Natural killer cell (primary cell): ENCODE measurements around the gene IL1R2. TPM values are rescaled to one million over a fixed set of nuclear protein-coding genes. Genes with fewer than 3 reads are reported as not detected.

Experiments
- ATAC-seq, 3 donors: fragments of 150-1000 bp in 2 of 3; fragments of 200-7000 bp in 1 of 3; cut with Tn5 transposase; 1 replicate in 1 of 3; 2 replicates in 2 of 3; pipeline ENCODE4 v1.10.0; 2021; ENCODE audit warnings: mild to moderate bottlenecking in 2 of 3, moderate library complexity in 2 of 3
- DNase-seq, 2 donors: peaks; one replicate each; pipeline versions ENCODE4 v3.0.0 to v3.0.0-alpha.2; 2013 to 2021; ENCODE audit warnings: mixed read lengths in 1 of 2
- H3K27ac ChIP-seq: one replicate; pipeline ENCODE4 v1.5.1; 2013; ENCODE audit warnings: mild to moderate bottlenecking, low read length
- H3K27me3 ChIP-seq: one replicate; pipeline ENCODE4 v1.6.1; 2013; ENCODE audit warnings: low read length; ENCODE audit not compliant: control insufficient read depth, insufficient read depth
- H3K36me3 ChIP-seq: one replicate; pipeline ENCODE4 v1.6.1; 2013; ENCODE audit warnings: low read length; ENCODE audit not compliant: control insufficient read depth, insufficient read depth
- H3K4me1 ChIP-seq: one replicate; pipeline ENCODE4 v1.6.1; 2013; ENCODE audit warnings: low read length; ENCODE audit not compliant: control insufficient read depth, insufficient read depth
- H3K4me3 ChIP-seq: one replicate; pipeline ENCODE4 v1.5.1; 2013; ENCODE audit warnings: low read length
- H3K9me3 ChIP-seq: one replicate; pipeline ENCODE4 v1.6.1; 2013; ENCODE audit warnings: low read length; ENCODE audit not compliant: control insufficient read depth, insufficient read depth
- H3K27ac Mint-ChIP-seq, 2 donors: one replicate each; pipeline ENCODE4 v1.8.0; 2022; ENCODE audit warnings: mild to moderate bottlenecking in 2 of 2, mixed read lengths in 2 of 2, moderate library complexity in 1 of 2
- H3K27me3 Mint-ChIP-seq, 2 donors: one replicate each; pipeline ENCODE4 v1.8.0; 2022; ENCODE audit warnings: low read depth in 2 of 2, mixed read lengths in 2 of 2
- H3K36me3 Mint-ChIP-seq: one replicate; pipeline ENCODE4 v1.8.0; 2022; ENCODE audit warnings: mixed read lengths
- H3K4me1 Mint-ChIP-seq, 2 donors: one replicate each; pipeline ENCODE4 v1.8.0; 2022; ENCODE audit warnings: mixed read lengths in 2 of 2
- H3K4me3 Mint-ChIP-seq: one replicate; pipeline ENCODE4 v1.8.0; 2022; ENCODE audit warnings: mild to moderate bottlenecking, moderate library complexity, mixed read lengths
- H3K9me3 Mint-ChIP-seq, 2 donors: one replicate each; pipeline ENCODE4 v1.8.0; 2022; ENCODE audit warnings: mixed read lengths in 2 of 2
- CTCF ChIP-seq: fragments of 200-600 bp; IDR thresholded peaks from one replicate; pipeline ENCODE4 v1.8.0; 2022; ENCODE audit warnings: antibody characterized with exemption
- WGBS: methylation state at CpG from one replicate; pipeline ENCODE4 v1.1.7; 2013; ENCODE audit warnings: missing lambda C conversion rate; ENCODE audit not compliant: insufficient coverage; 5-methylcytosine and 5-hydroxymethylcytosine counted together
- intact Hi-C: fragments of 100-400 bp; cut with micrococcal nuclease; formaldehyde crosslinking; loops from one replicate; pipeline ENCODE4 v1.14.2; 2022
- total RNA-seq, 4 donors: library from RNA; stranded (reverse); fragments of 120-200 nt in 1 of 4; gene quantifications; one replicate each; pipeline versions ENCODE4 v1.2.3 to v1.2.4, GENCODE V29; 2013 to 2022

The IL1R2 gene
- total RNA-seq, 3 donors from 2014 or later (not counting 1 experiment from before 2014, with no cell fraction given), result 0.66 to 5.7 TPM; not detected in 1

GRCh38 chr2:102005989-102006885, 14.5 kb downstream of the IL1R2 start:
- no peaks in the 10 kb centered on the region for H3K9me3 Mint-ChIP-seq
- 70% methylated on average over 15 of the region's 15 CpGs for WGBS
- H3K27me3 ChIP-seq, result peaks cover 16% of the 10 kb centered on the region
- H3K36me3 ChIP-seq, result no peaks in the 10 kb centered on the region
- H3K9me3 ChIP-seq, result no peaks in the 10 kb centered on the region
- peak in 2 of 3 donors; percentile 55 to 58 for ATAC-seq
- H3K36me3 Mint-ChIP-seq, result no peaks in the 10 kb centered on the region
- DNase-seq, result peak in 1 of 2 donors; percentile 68
- intact Hi-C loops, result loop anchor here (2.0 to 10.0 kb wide), 4 partner anchors 19 to 599 kb away; partner anchors contain the start of gene IL18R1
- no peak overlapping the region for H3K27ac ChIP-seq
- H3K4me1 Mint-ChIP-seq, result peaks cover 2 to 18% of the 10 kb centered on the region in 2 donors
- H3K27me3 Mint-ChIP-seq, result peaks cover 42 to 50% of the 10 kb centered on the region in 2 donors
- TF ChIP-seq CTCF, result peak; percentile 69
- peaks cover 36% of the 10 kb centered on the region for H3K4me1 ChIP-seq
- peak overlapping the region; percentile 3 for H3K4me3 Mint-ChIP-seq
- H3K4me3 ChIP-seq, result no peak overlapping the region
- H3K27ac Mint-ChIP-seq, result no peak overlapping the region

- Mint-ChIP-seq H3K4me3 (no peak overlapping the region), H3K4me1 (peaks cover 0 to 18% of the 10 kb centered on the region in 2 donors), H3K36me3 (no peaks in the 10 kb centered on the region), H3K27ac (no peak overlapping the region), H3K27me3 (peaks cover 49 to 56% of the 10 kb centered on the region in 2 donors), H3K9me3 (no peaks in the 10 kb centered on the region)
- WGBS, result 55% methylated on average over 11 of the region's 11 CpGs
- Histone ChIP-seq H3K27ac (no peak overlapping the region), H3K27me3 (peaks cover 14% of the 10 kb centered on the region), H3K9me3 (no peaks in the 10 kb centered on the region), H3K4me3 (no peak overlapping the region), H3K4me1 (peaks cover 36% of the 10 kb centered on the region), H3K36me3 (no peaks in the 10 kb centered on the region)
- DNase-seq, result no peak
- intact Hi-C loops, result loop anchor here (5.0 to 10.0 kb wide), 3 partner anchors 350 to 598 kb away; partner anchors contain the start of gene IL18R1
- TF ChIP-seq CTCF, result no peak
- peak; percentile 16 to 67 (median 45) for ATAC-seq
These were observed 15.1 kb downstream of the IL1R2 start for GRCh38 chr2:102006886-102007278.

- Histone ChIP-seq H3K27ac (no peak overlapping the region), H3K4me1 (peaks cover 35% of the 10 kb centered on the region), H3K36me3 (no peaks in the 10 kb centered on the region), H3K9me3 (no peaks in the 10 kb centered on the region), H3K4me3 (no peak overlapping the region), H3K27me3 (peaks cover 14% of the 10 kb centered on the region)
- 90% methylated on average over 12 of the region's 12 CpGs for WGBS
- no peak overlapping the region for H3K27ac Mint-ChIP-seq
- H3K4me3 Mint-ChIP-seq, result no peak overlapping the region
- peaks cover 0 to 2% of the 10 kb centered on the region in 2 donors for H3K9me3 Mint-ChIP-seq
- DNase-seq (no peak), ATAC-seq (no peak)
- peaks cover 7% of the 10 kb centered on the region for H3K36me3 Mint-ChIP-seq
- H3K27me3 Mint-ChIP-seq, result peaks cover 51 to 71% of the 10 kb centered on the region in 2 donors
- TF ChIP-seq CTCF, result no peak
- H3K4me1 Mint-ChIP-seq, result peaks cover 0 to 18% of the 10 kb centered on the region in 2 donors
- intact Hi-C loops, result loop anchor here (5.0 to 10.0 kb wide), 3 partner anchors 349 to 596 kb away; partner anchors contain the start of gene IL18R1
These were observed 16.7 kb downstream of the IL1R2 start for GRCh38 chr2:102008490-102008889.
